CD14-positive monocyte (primary cell): ENCODE data around the gene CTNNA3. TPM values are rescaled to one million over a fixed set of nuclear protein-coding genes. Genes with fewer than 3 reads are reported as not detected.

Experiments
- DNase-seq, 3 donors: peaks; one replicate each; pipeline ENCODE4 v3.0.0-alpha.2; 2011 to 2022
- H2AFZ ChIP-seq: 2 replicates; pipeline ENCODE4 v1.6.0; 2012; ENCODE audit warnings: mild to moderate bottlenecking, low read depth, low read length, inconsistent platforms; ENCODE audit not compliant: insufficient read depth, poor library complexity, severe bottlenecking
- H3K27ac ChIP-seq, 2 donors: 1 replicate in 1 of 2; 2 replicates in 1 of 2; pipeline ENCODE4 v1.5.1; 2012 to 2013; ENCODE audit warnings: low read length in 2 of 2, control low read depth in 1 of 2, inconsistent platforms in 1 of 2, low read depth in 1 of 2, mild to moderate bottlenecking in 1 of 2
- H3K27me3 ChIP-seq, 2 donors: one replicate each; pipeline versions ENCODE4 v1.6.0 to v1.6.1; 2011 to 2013; ENCODE audit warnings: low read length in 2 of 2; ENCODE audit not compliant: control insufficient read depth in 2 of 2, insufficient read depth in 2 of 2
- H3K36me3 ChIP-seq, 2 donors: replicated peaks in 1 of 2; 1 replicate in 1 of 2; 2 replicates in 1 of 2; pipeline versions ENCODE4 v1.5.1 to v1.6.1; 2012 to 2013; ENCODE audit warnings: low read length in 2 of 2, control low read depth in 1 of 2, inconsistent platforms in 1 of 2, mild to moderate bottlenecking in 1 of 2; ENCODE audit not compliant: insufficient read depth in 2 of 2, control insufficient read depth in 1 of 2
- H3K4me1 ChIP-seq, 2 donors: 1 replicate in 1 of 2; 2 replicates in 1 of 2; pipeline versions ENCODE4 v1.5.1 to v1.6.1; 2012 to 2013; ENCODE audit warnings: low read length in 2 of 2, control low read depth in 1 of 2, inconsistent platforms in 1 of 2, mild to moderate bottlenecking in 1 of 2, moderate library complexity in 1 of 2; ENCODE audit not compliant: insufficient read depth in 2 of 2, control insufficient read depth in 1 of 2
- H3K4me2 ChIP-seq: replicated peaks from 2 replicates; pipeline ENCODE3; 2012; ENCODE audit warnings: low read length, moderate library complexity, mild to moderate bottlenecking; ENCODE audit not compliant: poor library complexity, severe bottlenecking; ENCODE audit errors: extremely low read depth
- H3K4me3 ChIP-seq, 3 experiments: fragments of 200-600 bp in 1 of 3; sonication (generic) in 1 of 3; replicated peaks in 1 of 3; 1 replicate in 2 of 3; 2 replicates in 1 of 3; pipeline ENCODE4 v1.5.1; 2011 to 2013; ENCODE audit warnings: low read length in 3 of 3, mild to moderate bottlenecking in 3 of 3, control low read depth in 2 of 3, low read depth in 2 of 3, inconsistent platforms in 1 of 3, moderate library complexity in 1 of 3
- H3K79me2 ChIP-seq: 2 replicates; pipeline ENCODE4 v1.6.0; 2012; ENCODE audit warnings: mild to moderate bottlenecking, control low read depth, inconsistent platforms, low read length, moderate library complexity; ENCODE audit not compliant: insufficient read depth
- H3K9ac ChIP-seq: 2 replicates; pipeline ENCODE4 v1.6.0; 2017; ENCODE audit warnings: low read length, mild to moderate bottlenecking; ENCODE audit not compliant: insufficient read depth, poor library complexity, severe bottlenecking
- H3K9me3 ChIP-seq, 2 donors: replicated peaks in 1 of 2; 1 replicate in 1 of 2; 2 replicates in 1 of 2; pipeline versions ENCODE4 v1.5.1 to v1.6.1; 2012 to 2013; ENCODE audit warnings: low read length in 2 of 2, control low read depth in 1 of 2; ENCODE audit not compliant: control insufficient read depth in 1 of 2, insufficient read depth in 1 of 2
- H4K20me1 ChIP-seq: 2 replicates; pipeline ENCODE4 v1.6.0; 2012; ENCODE audit warnings: mild to moderate bottlenecking, low read length, control low read depth, moderate library complexity; ENCODE audit not compliant: insufficient read depth
- H3K27ac Mint-ChIP-seq, 7 donors: one replicate each; pipeline ENCODE4 v1.8.0; 2020; ENCODE audit warnings: mild to moderate bottlenecking in 7 of 7, mixed read lengths in 7 of 7, moderate library complexity in 6 of 7, inconsistent platforms in 2 of 7
- H3K27me3 Mint-ChIP-seq, 3 donors: one replicate each; pipeline ENCODE4 v1.8.0; 2021 to 2022; ENCODE audit warnings: low read depth in 3 of 3, mild to moderate bottlenecking in 3 of 3, mixed read lengths in 3 of 3, moderate library complexity in 3 of 3, inconsistent platforms in 1 of 3
- H3K36me3 Mint-ChIP-seq, 2 donors: one replicate each; pipeline ENCODE4 v1.8.0; 2020; ENCODE audit warnings: mixed read lengths in 2 of 2, inconsistent platforms in 1 of 2, mild to moderate bottlenecking in 1 of 2
- H3K4me1 Mint-ChIP-seq: one replicate; pipeline ENCODE4 v1.8.0; 2020; ENCODE audit warnings: mild to moderate bottlenecking, mixed read lengths
- H3K4me3 Mint-ChIP-seq, 2 donors: one replicate each; pipeline ENCODE4 v1.8.0; 2020; ENCODE audit warnings: mild to moderate bottlenecking in 2 of 2, mixed read lengths in 2 of 2, moderate library complexity in 1 of 2
- H3K9me3 Mint-ChIP-seq, 7 donors: one replicate each; pipeline ENCODE4 v1.8.0; 2020 to 2022; ENCODE audit warnings: mixed read lengths in 7 of 7, mild to moderate bottlenecking in 6 of 7, moderate library complexity in 6 of 7, inconsistent platforms in 2 of 7
- intact Hi-C, 2 donors: fragments of 100-400 bp; cut with micrococcal nuclease; formaldehyde crosslinking; loops; one replicate each; pipeline versions ENCODE4 v1.15.0 to v1.15.1; 2023
- polyA plus RNA-seq, 3 donors: library from polyadenylated mRNA; depleted of rRNA in 1 of 3; unstranded in 2 of 3; stranded (reverse) in 1 of 3; fragments of 300-500 nt in 2 of 3; fragments of >200 nt in 1 of 3; fragmentation: Illumina TruSeq in 2 of 3; gene quantifications; 1 replicate in 2 of 3; 2 replicates in 1 of 3; pipeline ENCODE4 v1.2.3, GENCODE V29; 2012 to 2021
- TF ChIP-seq, protein P1 (sequence below): fragments of 200-600 bp; IDR thresholded peaks from one replicate; pipeline ENCODE4 v1.8.0; 2022; ENCODE audit warnings: antibody characterized with exemption, mild to moderate bottlenecking

The CTNNA3 gene
- polyA plus RNA-seq, 3 donors = not detected

GRCh38 chr10:67630904-67631303 lies 65.1 kb downstream of the CTNNA3 start:
- TF ChIP-seq, protein P1, sequence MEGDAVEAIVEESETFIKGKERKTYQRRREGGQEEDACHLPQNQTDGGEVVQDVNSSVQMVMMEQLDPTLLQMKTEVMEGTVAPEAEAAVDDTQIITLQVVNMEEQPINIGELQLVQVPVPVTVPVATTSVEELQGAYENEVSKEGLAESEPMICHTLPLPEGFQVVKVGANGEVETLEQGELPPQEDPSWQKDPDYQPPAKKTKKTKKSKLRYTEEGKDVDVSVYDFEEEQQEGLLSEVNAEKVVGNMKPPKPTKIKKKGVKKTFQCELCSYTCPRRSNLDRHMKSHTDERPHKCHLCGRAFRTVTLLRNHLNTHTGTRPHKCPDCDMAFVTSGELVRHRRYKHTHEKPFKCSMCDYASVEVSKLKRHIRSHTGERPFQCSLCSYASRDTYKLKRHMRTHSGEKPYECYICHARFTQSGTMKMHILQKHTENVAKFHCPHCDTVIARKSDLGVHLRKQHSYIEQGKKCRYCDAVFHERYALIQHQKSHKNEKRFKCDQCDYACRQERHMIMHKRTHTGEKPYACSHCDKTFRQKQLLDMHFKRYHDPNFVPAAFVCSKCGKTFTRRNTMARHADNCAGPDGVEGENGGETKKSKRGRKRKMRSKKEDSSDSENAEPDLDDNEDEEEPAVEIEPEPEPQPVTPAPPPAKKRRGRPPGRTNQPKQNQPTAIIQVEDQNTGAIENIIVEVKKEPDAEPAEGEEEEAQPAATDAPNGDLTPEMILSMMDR = no peak
- Histone ChIP-seq H3K4me2 (no peak overlapping the region), H3K4me3 (no peak overlapping the region), H3K79me2 (no peaks in the 10 kb centered on the region), H3K27ac (no peak overlapping the region), H3K9ac (no peak overlapping the region), H4K20me1 (no peaks in the 10 kb centered on the region), H2AFZ (no peak overlapping the region), H3K9me3 (peaks cover 0 to 10% of the 10 kb centered on the region in 2 donors), H3K27me3 (no peaks in the 10 kb centered on the region), H3K4me1 (no peaks in the 10 kb centered on the region), H3K36me3 (no peaks in the 10 kb centered on the region)
- H3K36me3 Mint-ChIP-seq = no peaks in the 10 kb centered on the region
- H3K27me3 Mint-ChIP-seq = peaks cover 0 to 2% (median 0%) of the 10 kb centered on the region in 3 donors
- intact Hi-C loops = no loop called here
- no peaks in the 10 kb centered on the region for H3K4me1 Mint-ChIP-seq
- H3K27ac Mint-ChIP-seq = no peak overlapping the region
- no peak for DNase-seq
- H3K4me3 Mint-ChIP-seq = no peak overlapping the region
- H3K9me3 Mint-ChIP-seq = peaks cover 2 to 17% (median 8%) of the 10 kb centered on the region in 7 donors

DNA sequence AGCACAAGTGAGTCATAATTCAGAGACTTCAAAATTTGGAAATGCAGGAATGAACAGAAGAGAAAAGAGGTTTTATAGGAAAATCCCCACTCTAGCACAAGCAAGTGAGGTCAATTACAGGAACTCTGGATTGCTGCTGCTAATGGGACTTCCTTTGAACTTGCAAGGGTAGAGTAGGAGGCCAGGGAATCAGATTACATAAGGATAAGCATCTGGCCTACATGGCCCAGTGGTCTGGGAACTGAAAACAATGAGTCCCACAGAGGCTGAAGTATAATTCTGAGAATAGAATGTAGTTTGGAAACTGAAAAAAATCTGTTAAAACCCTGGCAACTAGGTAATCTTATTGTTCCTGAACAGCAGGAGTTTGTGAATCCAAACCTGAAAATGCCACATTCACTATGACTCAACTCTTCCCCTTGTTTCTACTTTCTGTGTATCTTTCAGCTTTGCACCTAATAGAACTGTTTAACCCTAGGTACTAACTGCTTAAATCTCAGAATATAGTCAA lies 66.5 kb downstream of the CTNNA3 start:
- no peaks in the 10 kb centered on the region for H3K4me1 Mint-ChIP-seq
- Histone ChIP-seq H3K4me2 (no peak overlapping the region), H3K36me3 (no peaks in the 10 kb centered on the region), H3K9me3 (peaks cover 0 to 10% of the 10 kb centered on the region in 2 donors), H4K20me1 (no peaks in the 10 kb centered on the region), H3K27ac (no peak overlapping the region), H3K4me1 (no peaks in the 10 kb centered on the region), H3K79me2 (no peaks in the 10 kb centered on the region), H2AFZ (no peak overlapping the region), H3K9ac (no peak overlapping the region), H3K4me3 (no peak overlapping the region), H3K27me3 (no peaks in the 10 kb centered on the region)
- no peak for DNase-seq
- no peak overlapping the region for H3K27ac Mint-ChIP-seq
- peaks cover 0 to 12% (median 6%) of the 10 kb centered on the region in 7 donors for H3K9me3 Mint-ChIP-seq
- intact Hi-C loops = no loop called here
- no peak overlapping the region for H3K4me3 Mint-ChIP-seq
- peaks cover 0 to 3% (median 0%) of the 10 kb centered on the region in 3 donors for H3K27me3 Mint-ChIP-seq
- H3K36me3 Mint-ChIP-seq = no peaks in the 10 kb centered on the region
- TF ChIP-seq, protein P1 = no peak
